OCI-LY1 (cell line): ENCODE measurements around the gene MARCHF10.

ENCODE experiments used
- CTCF ChIP-seq: fragments of 200-600 bp; sonication (generic), shearing (Covaris generic); IDR thresholded peaks from 2 replicates; pipeline ENCODE4 v1.5.1; 2017; ENCODE audit warnings: mild to moderate bottlenecking, antibody characterized with exemption, low read length, moderate library complexity, mixed read lengths
- EZH2 ChIP-seq: fragments of 200-600 bp; sonication (generic), shearing (Covaris generic); IDR thresholded peaks from 2 replicates; pipeline ENCODE4 v1.8.0; 2017; ENCODE audit warnings: borderline replicate concordance, mixed run types, mild to moderate bottlenecking, antibody characterized with exemption, low read length, moderate library complexity, mixed read lengths

DNA sequence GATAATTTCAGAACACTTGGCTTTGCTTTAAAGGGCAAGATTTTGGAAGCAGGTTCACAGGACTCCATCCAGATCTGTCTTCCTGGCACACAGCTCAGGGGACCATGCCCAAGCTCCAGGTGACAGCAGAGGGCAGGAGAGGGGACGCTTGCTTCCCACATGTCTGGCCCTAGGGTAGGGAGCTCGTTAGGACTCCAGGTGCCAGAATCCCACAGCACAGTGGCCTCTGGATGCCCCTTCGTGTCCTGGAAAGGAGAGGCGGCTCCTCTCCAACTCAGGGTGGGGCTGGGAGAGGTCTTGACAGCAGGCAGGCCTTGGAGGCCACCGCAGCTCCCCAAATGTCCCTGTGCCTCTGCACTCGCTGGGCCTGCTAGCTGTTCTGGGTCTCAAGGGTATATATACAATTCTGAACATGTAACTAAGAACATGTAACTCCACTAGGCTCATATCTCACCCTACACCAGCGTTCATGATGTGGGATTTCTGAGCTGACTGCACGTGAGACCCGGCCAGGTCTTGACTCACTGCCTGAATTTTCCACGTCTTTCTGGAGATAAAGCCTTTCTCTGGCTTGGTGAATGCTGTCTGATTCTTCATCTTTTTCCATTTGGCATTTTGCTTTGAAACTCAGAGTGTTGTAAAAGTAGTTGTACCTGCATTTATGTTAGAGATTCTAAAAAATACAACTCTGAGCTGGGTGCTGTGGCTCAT, 52.8 kb downstream of the MARCHF10 start:
- TF ChIP-seq CTCF: no peak
- TF ChIP-seq EZH2: no peak
